T-cell (primary cell): ENCODE measurements around the gene IPO8. TPM values are rescaled to one million over a fixed set of nuclear protein-coding genes. Genes with fewer than 3 reads are reported as not detected.

Source experiments
- total RNA-seq, 35 experiments: library from RNA in 6 of 35; stranded (reverse) in 6 of 35; fragments of 120-200 nt in 1 of 35; gene quantifications; one replicate each; pipeline versions ENCODE4 v1.2.1 to v1.2.4 and lab custom pipeline; 2013 to 2026

Gene IPO8
- total RNA-seq, 5 donors from 2014 or later (not counting 1 experiment from before 2014, with no cell fraction given) = 29.9 to 54.9 (median 45.1) TPM

Other genes starting within 250 kb of the IPO8 start
- 10 to 100 TPM; 26.3 to 38.9 (median 33.3) TPM for gene CAPRIN2, start 59.1 kb upstream of the IPO8 start, total RNA-seq
- not detected for gene TSPAN11, start 230.9 kb upstream of the IPO8 start, total RNA-seq